GM19467 (cell line): ENCODE measurements around the gene PPAN.

Source experiments
- ATAC-seq: cut with Tn5 transposase; IDR thresholded peaks from one replicate; pipeline ENCODE4 v1.9.1; 2021; ENCODE audit warnings: mild to moderate bottlenecking, moderate library complexity; ENCODE audit not compliant: unreplicated experiment

The PPAN gene

GRCh38 chr19:10138879-10139795 lies 33.0 kb downstream of the PPAN start:
- no peak for ATAC-seq

DNA sequence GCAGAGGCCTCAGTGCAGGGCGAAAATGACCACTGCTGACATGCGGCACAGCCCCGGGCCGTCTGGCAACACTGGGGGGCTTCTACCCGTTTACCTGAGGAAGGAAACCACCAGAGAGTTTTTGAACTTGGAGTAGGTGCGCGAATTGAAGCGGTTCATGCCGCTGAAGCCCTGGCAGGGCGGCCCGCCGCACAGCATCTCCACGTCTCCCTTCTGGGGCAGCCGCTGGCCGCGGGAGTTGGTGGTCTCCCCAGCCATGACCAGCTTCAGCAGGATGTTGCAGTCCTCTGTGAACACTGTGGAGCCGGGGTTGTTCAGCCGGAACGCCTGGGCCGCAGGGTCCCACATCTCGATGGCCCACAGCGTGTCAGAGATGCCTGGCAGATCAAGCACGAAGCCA lies 33.8 kb downstream of the PPAN start:
- no peak for ATAC-seq

GRCh38 chr19:10141479-10141878 lies 35.3 kb downstream of the PPAN start:
- no peak for ATAC-seq

DNA sequence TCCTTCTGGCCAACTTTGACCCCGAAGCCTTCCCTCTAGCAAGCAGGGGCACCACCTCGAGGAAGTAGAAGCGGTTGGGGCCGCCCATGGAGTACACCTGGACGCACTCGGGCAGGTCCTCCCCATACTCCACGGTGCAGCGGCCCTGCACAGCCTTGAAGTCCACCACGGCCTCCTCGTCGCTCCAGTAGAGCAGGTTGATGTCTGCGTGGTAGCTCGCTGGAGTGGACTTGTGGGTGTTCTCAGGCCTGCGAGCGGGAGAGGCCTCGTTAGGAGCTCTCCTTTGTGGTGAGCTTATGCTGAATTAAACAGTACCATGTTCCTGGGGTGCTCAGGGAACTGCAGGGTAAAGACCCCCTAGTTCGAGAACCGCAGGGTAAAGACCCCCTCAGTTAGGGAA lies 35.8 kb downstream of the PPAN start:
- no peak for ATAC-seq

- no peak for ATAC-seq
Observed at GRCh38 chr19:10142701-10143375, 36.7 kb downstream of the PPAN start.

- no peak for ATAC-seq
Observed at GRCh38 chr19:10143681-10144080, 37.5 kb downstream of the PPAN start.

GRCh38 chr19:10144361-10144760 lies 38.2 kb downstream of the PPAN start:
- ATAC-seq: no peak

GRCh38 chr19:10145031-10145430 lies 38.9 kb downstream of the PPAN start:
- ATAC-seq: no peak

GRCh38 chr19:10146142-10146541 lies 40.0 kb downstream of the PPAN start:
- no peak for ATAC-seq

GRCh38 chr19:10149427-10149826 lies 43.3 kb downstream of the PPAN start:
- no peak for ATAC-seq

DNA sequence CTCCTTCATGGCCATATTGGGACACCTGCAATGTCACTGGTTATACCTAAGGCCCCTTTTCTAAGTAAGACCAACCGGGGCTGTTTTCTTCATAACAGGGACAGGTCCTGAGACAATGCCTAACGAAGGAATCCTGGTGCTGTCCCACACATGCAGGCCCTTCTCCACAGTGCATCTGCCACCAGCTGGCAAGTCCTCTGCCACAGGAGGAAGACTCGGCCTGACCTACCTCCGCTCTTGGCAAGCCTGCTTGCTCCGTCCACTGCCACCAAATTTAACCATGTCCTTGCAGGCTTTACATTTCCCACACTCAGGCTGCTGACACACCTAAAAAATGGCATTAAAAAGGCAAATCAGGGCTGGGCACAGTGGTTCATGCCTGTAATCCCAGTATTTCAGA lies 45.4 kb downstream of the PPAN start:
- no peak for ATAC-seq

GRCh38 chr19:10152100-10152499 lies 45.9 kb downstream of the PPAN start:
- no peak for ATAC-seq

- ATAC-seq: no peak
Observed at GRCh38 chr19:10155839-10156238, 49.7 kb downstream of the PPAN start.

GRCh38 chr19:10158071-10158470 lies 51.9 kb downstream of the PPAN start:
- ATAC-seq: no peak

DNA sequence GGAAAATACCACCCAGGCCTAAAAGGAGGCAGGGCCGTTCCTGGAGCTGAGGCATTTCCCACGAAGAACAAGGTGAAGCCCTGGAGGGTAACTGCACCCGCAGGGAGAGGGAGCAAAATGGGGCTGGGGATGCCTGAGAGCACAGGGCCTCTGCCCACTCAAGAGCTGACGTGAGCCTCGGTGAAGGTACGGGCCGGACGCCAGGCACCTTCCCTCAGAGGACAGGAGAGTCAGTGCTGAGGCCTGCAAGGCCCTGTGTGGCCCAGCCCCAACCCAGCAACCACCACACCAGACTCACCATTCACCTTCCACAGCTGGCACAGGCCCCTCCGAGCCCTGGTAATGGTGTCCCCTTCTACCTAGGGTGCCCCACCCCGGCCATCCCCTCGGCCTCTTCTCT lies 52.3 kb downstream of the PPAN start:
- ATAC-seq: no peak

GRCh38 chr19:10159610-10160009 lies 53.4 kb downstream of the PPAN start:
- no peak for ATAC-seq
